Testis (tissue), 3 donors: ENCODE data around the gene CD109. TPM values are rescaled to one million over a fixed set of nuclear protein-coding genes. Genes with fewer than 3 reads are reported as not detected.

Experiments
- DNase-seq: peaks from one replicate; pipeline ENCODE4 v3.0.0-alpha.2; 2019
- H3K27ac ChIP-seq, 2 donors: fragments of 200-600 bp; sonication (generic); one replicate each; pipeline ENCODE4 v1.5.1; 2019
- H3K27me3 ChIP-seq: fragments of 200-600 bp; sonication (generic); one replicate; pipeline ENCODE4 v1.5.1; 2019
- H3K36me3 ChIP-seq: fragments of 200-600 bp; sonication (generic); one replicate; pipeline ENCODE4 v1.5.1; 2017; ENCODE audit warnings: low read depth; ENCODE audit errors: missing control alignments
- H3K4me1 ChIP-seq: fragments of 200-600 bp; sonication (generic); one replicate; pipeline ENCODE4 v1.5.1; 2019
- H3K4me3 ChIP-seq, 2 donors: fragments of 200-600 bp; sonication (generic); one replicate each; pipeline ENCODE4 v1.5.1; 2017 to 2019
- H3K9me3 ChIP-seq: fragments of 200-600 bp; sonication (generic); one replicate; pipeline ENCODE4 v1.5.1; 2017
- CTCF ChIP-seq, 3 experiments: fragments of 450-650 bp in 2 of 3; fragments of 200-600 bp in 1 of 3; sonication (generic) in 1 of 3; IDR thresholded peaks; one replicate each; pipeline ENCODE4 v1.5.1; 2016 to 2019; ENCODE audit warnings: antibody characterized with exemption in 3 of 3, mild to moderate bottlenecking in 2 of 3, moderate library complexity in 1 of 3
- POLR2A ChIP-seq: fragments of 450-650 bp; IDR thresholded peaks from one replicate; pipeline ENCODE4 v1.6.1; 2017; ENCODE audit warnings: antibody characterized with exemption, mild to moderate bottlenecking, moderate library complexity
- WGBS, 2 donors: methylation state at CpG; one replicate each; pipeline ENCODE4 v1.1.5; 2018; 5-methylcytosine and 5-hydroxymethylcytosine counted together
- intact Hi-C: fragments of 100-400 bp; cut with DNase I; formaldehyde crosslinking; loops from one replicate; pipeline ENCODE4 v1.15.1; 2023; ENCODE audit warnings: low total_unique reads
- polyA plus RNA-seq: library from polyadenylated mRNA; stranded (reverse); fragments of 350-450 nt; fragmentation: Illumina TruSeq; extraction: RNeasy Lipid Tissue Mini Kit (QIAGEN cat#74804); gene quantifications from one replicate; pipeline ENCODE4 v1.2.3, GENCODE V29; 2014; ENCODE audit warnings: low read depth, low replicate concordance; ENCODE audit not compliant: insufficient read depth
- total RNA-seq, 2 donors: library from RNA; depleted of rRNA; stranded (reverse); fragments of >200 nt; gene quantifications; one replicate each; pipeline ENCODE4 v1.2.3, GENCODE V29; 2016

Gene CD109
- total and polyA plus RNA-seq, 3 donors from 2014 or later, result 4.0 to 7.0 (median 5.4) TPM

- Histone ChIP-seq H3K4me1 (no peaks in the 10 kb centered on the region), H3K9me3 (no peaks in the 10 kb centered on the region), H3K27me3 (no peaks in the 10 kb centered on the region), H3K36me3 (no peaks in the 10 kb centered on the region), H3K4me3 (no peak overlapping the region), H3K27ac (no peak overlapping the region)
- intact Hi-C loops, result no loop called here
- TF ChIP-seq CTCF (IDR thresholded peaks at IDR 0.05) (no peak), POLR2A (no peak)
- DNase-seq, result no peak
These were observed 115.7 kb downstream of the CD109 start for GRCh38 chr6:73811706-73812105.

- H3K27ac ChIP-seq, result no peak overlapping the region
- intact Hi-C loops, result no loop called here
- H3K4me1 ChIP-seq, result no peaks in the 10 kb centered on the region
- no peaks in the 10 kb centered on the region for H3K36me3 ChIP-seq
- TF ChIP-seq CTCF (IDR thresholded peaks at IDR 0.05) (no peak), POLR2A (no peak)
- no peaks in the 10 kb centered on the region for H3K9me3 ChIP-seq
- DNase-seq, result no peak
- H3K4me3 ChIP-seq, result no peak overlapping the region
- 55 to 63% methylated on average over 1 of the region's 1 CpG for WGBS, 2 donors
- no peaks in the 10 kb centered on the region for H3K27me3 ChIP-seq
These were observed 121.2 kb downstream of the CD109 start for GRCh38 chr6:73817253-73817652.

DNA sequence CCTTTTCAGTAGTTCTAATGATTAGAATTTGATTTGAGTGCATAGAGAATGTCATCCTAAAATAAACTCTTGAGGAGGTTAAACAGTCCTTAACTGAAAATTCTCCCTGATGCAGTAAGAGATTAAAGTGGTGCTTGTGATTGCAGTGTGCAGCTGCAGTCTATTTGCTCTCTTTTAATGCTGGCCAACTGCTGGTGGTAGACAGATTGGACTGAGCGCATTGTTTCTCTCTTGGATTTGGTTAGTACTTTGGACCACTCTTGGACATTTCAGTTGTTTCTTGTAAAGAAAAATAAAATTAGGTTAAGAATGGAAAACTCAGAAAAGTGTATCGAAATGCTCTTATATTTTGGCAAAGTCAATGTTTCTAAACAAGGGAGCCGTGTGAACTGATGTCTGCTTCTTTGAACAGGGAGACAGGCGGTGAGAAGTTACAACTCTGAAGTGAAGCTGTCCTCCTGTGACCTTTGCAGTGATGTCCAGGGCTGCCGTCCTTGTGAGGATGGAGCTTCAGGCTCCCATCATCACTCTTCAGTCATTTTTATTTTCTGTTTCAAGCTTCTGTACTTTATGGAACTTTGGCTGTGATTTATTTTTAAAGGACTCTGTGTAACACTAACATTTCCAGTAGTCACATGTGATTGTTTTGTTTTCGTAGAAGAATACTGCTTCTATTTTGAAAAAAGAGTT, 127.2 kb downstream of the CD109 start:
- Histone ChIP-seq H3K36me3 (no peaks in the 10 kb centered on the region), H3K27ac (no peak overlapping the region), H3K9me3 (no peaks in the 10 kb centered on the region), H3K27me3 (no peaks in the 10 kb centered on the region), H3K4me1 (no peaks in the 10 kb centered on the region), H3K4me3 (no peak overlapping the region)
- no peak for DNase-seq
- intact Hi-C loops, result no loop called here
- TF ChIP-seq CTCF (IDR thresholded peaks at IDR 0.05) (no peak), POLR2A (no peak)
- WGBS, 2 donors, result 40 to 50% methylated on average over 6 of the region's 6 CpGs

DNA sequence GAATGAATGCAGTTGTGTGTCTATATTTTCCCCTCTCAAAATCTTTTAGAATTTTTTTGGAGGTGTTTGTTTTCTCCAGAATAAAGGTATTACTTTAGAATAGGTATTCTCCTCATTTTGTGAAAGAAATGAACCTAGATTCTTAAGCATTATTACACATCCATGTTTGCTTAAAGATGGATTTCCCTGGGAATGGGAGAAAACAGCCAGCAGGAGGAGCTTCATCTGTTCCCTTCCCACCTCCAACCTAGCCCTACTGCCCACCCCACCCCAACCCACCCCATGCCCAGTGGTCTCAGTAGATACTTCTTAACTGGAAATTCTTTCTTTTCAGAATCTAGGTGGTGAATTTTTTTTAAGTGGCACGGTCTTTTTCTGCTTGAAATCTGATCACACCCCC, 127.8 kb downstream of the CD109 start:
- Histone ChIP-seq H3K4me1 (no peaks in the 10 kb centered on the region), H3K4me3 (no peak overlapping the region), H3K27ac (no peak overlapping the region), H3K36me3 (no peaks in the 10 kb centered on the region), H3K9me3 (no peaks in the 10 kb centered on the region), H3K27me3 (no peaks in the 10 kb centered on the region)
- TF ChIP-seq CTCF (IDR thresholded peaks at IDR 0.05), result no peak
- TF ChIP-seq POLR2A, result no peak
- WGBS, 2 donors, result 93 to 100% methylated on average over 1 of the region's 1 CpG
- intact Hi-C loops, result no loop called here
- no peak for DNase-seq

GRCh38 chr6:73826571-73826970, 130.6 kb downstream of the CD109 start:
- DNase-seq, result no peak
- intact Hi-C loops, result no loop called here

More at GRCh38 chr6:73826571-73826970, 130.6 kb downstream of the CD109 start:
- Histone ChIP-seq H3K27me3 (no peaks in the 10 kb centered on the region), H3K9me3 (no peaks in the 10 kb centered on the region), H3K27ac (no peak overlapping the region), H3K4me1 (no peaks in the 10 kb centered on the region), H3K4me3 (no peak overlapping the region), H3K36me3 (no peaks in the 10 kb centered on the region)
- TF ChIP-seq POLR2A (no peak), CTCF (IDR thresholded peaks at IDR 0.05) (no peak)
- 86 to 92% methylated on average over 1 of the region's 1 CpG for WGBS, 2 donors
